HEK293 (cell line): ENCODE measurements around the gene RNF187.

Experiments
- BCL11B ChIP-seq: fragments of 450-650 bp; formaldehyde crosslinking; IDR thresholded peaks from 2 replicates; pipeline ENCODE4 v1.5.1; 2016; ENCODE audit warnings: low read depth, missing biosample characterization, missing genetic modification characterization
- KLF7 ChIP-seq: fragments of 450-650 bp; formaldehyde crosslinking; IDR thresholded peaks from 2 replicates; pipeline ENCODE4 v1.5.1; 2016; ENCODE audit warnings: missing biosample characterization, missing genetic modification characterization, borderline replicate concordance
- ZBTB20 ChIP-seq: fragments of 450-650 bp; formaldehyde crosslinking; IDR thresholded peaks from 2 replicates; pipeline ENCODE4 v1.5.1; 2016; ENCODE audit warnings: missing biosample characterization, missing genetic modification characterization
- ZNF146 ChIP-seq: fragments of 450-650 bp; formaldehyde crosslinking; IDR thresholded peaks from 2 replicates; pipeline ENCODE4 v1.5.1; 2016; ENCODE audit warnings: missing biosample characterization, missing genetic modification characterization
- ZNF560 ChIP-seq: fragments of 450-650 bp; formaldehyde crosslinking; IDR thresholded peaks from 2 replicates; pipeline ENCODE4 v1.5.1; 2017; ENCODE audit warnings: missing biosample characterization, missing genetic modification characterization, borderline replicate concordance
- ZNF585B ChIP-seq: fragments of 450-650 bp; formaldehyde crosslinking; IDR thresholded peaks from 2 replicates; pipeline ENCODE4 v1.5.1; 2016; ENCODE audit warnings: missing biosample characterization, missing genetic modification characterization
- ZNF664 ChIP-seq: fragments of 450-650 bp; formaldehyde crosslinking; IDR thresholded peaks from 2 replicates; pipeline ENCODE4 v1.5.1; 2016; ENCODE audit warnings: missing biosample characterization, missing genetic modification characterization
- TF ChIP-seq, protein P1 (sequence below): fragments of 450-650 bp; formaldehyde crosslinking; IDR thresholded peaks from 2 replicates; pipeline ENCODE4 v1.5.1; 2016; ENCODE audit warnings: missing biosample characterization, missing genetic modification characterization
- TF ChIP-seq, protein P2 (sequence below): fragments of 450-650 bp; formaldehyde crosslinking; IDR thresholded peaks from 2 replicates; pipeline ENCODE4 v1.5.1; 2017; ENCODE audit warnings: missing biosample characterization, mild to moderate bottlenecking, missing genetic modification characterization, moderate library complexity
- TF ChIP-seq, protein P3 (sequence below): fragments of 450-650 bp; formaldehyde crosslinking; optimal IDR thresholded peaks from 2 replicates; pipeline ENCODE3; 2016; ENCODE audit warnings: missing biosample characterization, mild to moderate bottlenecking, missing genetic modification characterization

DNA sequence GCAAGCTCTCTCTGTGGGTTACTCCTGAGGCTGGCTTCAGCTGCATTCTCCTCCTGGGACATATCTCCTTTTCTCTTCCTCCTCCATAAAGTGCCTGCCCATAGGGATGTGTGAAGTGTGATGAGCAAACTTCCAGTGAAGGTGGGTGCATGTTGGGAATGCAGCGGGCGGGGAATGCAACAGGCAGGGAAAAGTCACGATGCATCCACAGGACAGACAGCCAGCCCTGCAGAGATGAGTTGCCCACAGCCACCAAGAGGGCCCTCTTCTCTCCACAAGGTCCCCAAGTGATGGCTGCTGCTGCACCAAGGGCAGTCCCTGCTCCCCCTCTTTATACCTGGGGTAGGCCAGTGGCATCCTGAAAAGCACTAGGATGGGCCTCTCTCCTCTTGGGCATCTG, 33.6 kb upstream of the RNF187 start:
- TF ChIP-seq ZBTB20 (tag by site-specific recombination): no peak
- TF ChIP-seq, protein P1, sequence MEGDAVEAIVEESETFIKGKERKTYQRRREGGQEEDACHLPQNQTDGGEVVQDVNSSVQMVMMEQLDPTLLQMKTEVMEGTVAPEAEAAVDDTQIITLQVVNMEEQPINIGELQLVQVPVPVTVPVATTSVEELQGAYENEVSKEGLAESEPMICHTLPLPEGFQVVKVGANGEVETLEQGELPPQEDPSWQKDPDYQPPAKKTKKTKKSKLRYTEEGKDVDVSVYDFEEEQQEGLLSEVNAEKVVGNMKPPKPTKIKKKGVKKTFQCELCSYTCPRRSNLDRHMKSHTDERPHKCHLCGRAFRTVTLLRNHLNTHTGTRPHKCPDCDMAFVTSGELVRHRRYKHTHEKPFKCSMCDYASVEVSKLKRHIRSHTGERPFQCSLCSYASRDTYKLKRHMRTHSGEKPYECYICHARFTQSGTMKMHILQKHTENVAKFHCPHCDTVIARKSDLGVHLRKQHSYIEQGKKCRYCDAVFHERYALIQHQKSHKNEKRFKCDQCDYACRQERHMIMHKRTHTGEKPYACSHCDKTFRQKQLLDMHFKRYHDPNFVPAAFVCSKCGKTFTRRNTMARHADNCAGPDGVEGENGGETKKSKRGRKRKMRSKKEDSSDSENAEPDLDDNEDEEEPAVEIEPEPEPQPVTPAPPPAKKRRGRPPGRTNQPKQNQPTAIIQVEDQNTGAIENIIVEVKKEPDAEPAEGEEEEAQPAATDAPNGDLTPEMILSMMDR (tag by site-specific recombination): no peak
- no peak for TF ChIP-seq ZNF664 (tag by site-specific recombination)
- no peak for TF ChIP-seq ZNF560 (tag by site-specific recombination)
- no peak for TF ChIP-seq KLF7 (tag by site-specific recombination)
- TF ChIP-seq, protein P2, sequence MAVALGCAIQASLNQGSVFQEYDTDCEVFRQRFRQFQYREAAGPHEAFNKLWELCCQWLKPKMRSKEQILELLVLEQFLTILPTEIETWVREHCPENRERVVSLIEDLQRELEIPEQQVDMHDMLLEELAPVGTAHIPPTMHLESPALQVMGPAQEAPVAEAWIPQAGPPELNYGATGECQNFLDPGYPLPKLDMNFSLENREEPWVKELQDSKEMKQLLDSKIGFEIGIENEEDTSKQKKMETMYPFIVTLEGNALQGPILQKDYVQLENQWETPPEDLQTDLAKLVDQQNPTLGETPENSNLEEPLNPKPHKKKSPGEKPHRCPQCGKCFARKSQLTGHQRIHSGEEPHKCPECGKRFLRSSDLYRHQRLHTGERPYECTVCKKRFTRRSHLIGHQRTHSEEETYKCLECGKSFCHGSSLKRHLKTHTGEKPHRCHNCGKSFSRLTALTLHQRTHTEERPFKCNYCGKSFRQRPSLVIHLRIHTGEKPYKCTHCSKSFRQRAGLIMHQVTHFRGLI (tag by site-specific recombination): no peak
- TF ChIP-seq, protein P3, sequence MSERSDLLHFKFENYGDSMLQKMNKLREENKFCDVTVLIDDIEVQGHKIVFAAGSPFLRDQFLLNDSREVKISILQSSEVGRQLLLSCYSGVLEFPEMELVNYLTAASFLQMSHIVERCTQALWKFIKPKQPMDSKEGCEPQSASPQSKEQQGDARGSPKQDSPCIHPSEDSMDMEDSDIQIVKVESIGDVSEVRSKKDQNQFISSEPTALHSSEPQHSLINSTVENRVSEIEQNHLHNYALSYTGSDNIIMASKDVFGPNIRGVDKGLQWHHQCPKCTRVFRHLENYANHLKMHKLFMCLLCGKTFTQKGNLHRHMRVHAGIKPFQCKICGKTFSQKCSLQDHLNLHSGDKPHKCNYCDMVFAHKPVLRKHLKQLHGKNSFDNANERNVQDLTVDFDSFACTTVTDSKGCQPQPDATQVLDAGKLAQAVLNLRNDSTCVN: no peak
- TF ChIP-seq ZNF585B (tag by site-specific recombination): no peak
- TF ChIP-seq ZNF146 (tag by site-specific recombination): no peak
- TF ChIP-seq BCL11B (tag by site-specific recombination): no peak
